NT2/D1 (cell line): ENCODE results near the gene DOCK11.

Experiments used
- SUZ12 ChIP-seq: IDR thresholded peaks from 2 replicates; pipeline ENCODE4 v1.6.1; 2011; ENCODE audit not compliant: insufficient read length, insufficient read depth; ENCODE audit errors: extremely low read depth
- YY1 ChIP-seq: IDR thresholded peaks from 2 replicates; pipeline ENCODE4 v1.6.1; 2011; ENCODE audit not compliant: insufficient read length, insufficient read depth
- ZNF274 ChIP-seq: IDR thresholded peaks from 2 replicates; pipeline ENCODE4 v1.6.1; 2011; ENCODE audit warnings: mild to moderate bottlenecking, low read depth, low read length

DNA sequence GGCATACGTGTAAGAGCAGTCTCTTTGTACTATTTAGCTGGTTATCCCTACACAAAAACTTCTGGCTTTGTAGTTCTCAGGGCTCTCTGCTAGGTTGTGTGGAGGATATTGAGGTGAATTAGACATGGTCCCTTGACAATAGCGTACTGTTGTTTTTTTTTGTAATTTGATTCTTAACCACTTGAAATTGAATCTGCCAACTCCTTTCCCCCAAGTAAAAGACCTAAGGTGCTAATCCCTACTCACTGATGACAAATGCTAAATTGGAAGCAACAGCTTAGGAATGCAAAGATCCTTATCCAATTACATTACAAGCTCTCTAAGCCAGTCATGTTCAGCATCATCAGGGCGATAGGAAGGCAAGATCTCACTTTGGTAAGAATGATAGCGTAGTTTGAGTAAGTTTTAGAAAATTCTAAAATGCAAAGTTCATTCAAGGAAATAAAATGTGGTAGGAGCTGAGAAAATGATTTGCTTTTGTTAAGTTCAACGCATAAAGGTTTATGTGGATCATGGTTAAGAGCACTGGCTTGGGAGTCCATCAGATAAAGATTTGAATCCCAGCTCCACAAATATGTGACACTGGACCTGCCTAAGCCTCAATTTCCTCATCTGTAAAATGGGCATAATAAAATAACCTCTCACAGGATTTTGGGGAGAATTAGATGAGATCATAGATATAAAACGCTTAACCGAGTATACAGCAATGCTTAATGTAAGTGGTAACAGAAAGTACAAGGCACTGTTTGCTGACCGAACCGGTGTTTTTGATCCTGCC, 39.3 kb downstream of the DOCK11 start:
- TF ChIP-seq YY1 (no peak), ZNF274 (no peak), SUZ12 (no peak)
